ENCODE results near the gene EIF2B2.
A peak's percentile ranks its signal among the peaks of the same experiment; 100 is the strongest.

Gene EIF2B2

DNA sequence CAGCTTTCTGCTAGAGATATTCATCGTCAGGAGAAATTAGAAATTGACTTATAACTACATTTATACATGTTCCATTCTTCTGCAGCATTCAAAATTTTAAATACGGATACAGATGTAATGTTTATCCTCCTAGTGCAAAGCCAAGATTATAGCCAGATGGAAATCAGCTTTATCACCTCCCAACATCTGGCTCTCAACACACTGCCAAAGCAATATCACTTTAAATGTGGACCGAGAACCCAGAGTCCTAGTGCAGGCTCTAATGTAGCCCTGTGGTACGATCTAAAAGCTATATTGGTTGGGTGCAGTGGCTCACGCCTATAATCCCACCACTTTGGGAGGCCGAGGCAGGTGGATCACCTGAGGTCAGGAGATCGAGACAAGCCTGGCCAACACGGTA is 42.0 kb downstream of the EIF2B2 start:
- DNase-seq (ENCODE audit: low read depth), result no peak

DNA sequence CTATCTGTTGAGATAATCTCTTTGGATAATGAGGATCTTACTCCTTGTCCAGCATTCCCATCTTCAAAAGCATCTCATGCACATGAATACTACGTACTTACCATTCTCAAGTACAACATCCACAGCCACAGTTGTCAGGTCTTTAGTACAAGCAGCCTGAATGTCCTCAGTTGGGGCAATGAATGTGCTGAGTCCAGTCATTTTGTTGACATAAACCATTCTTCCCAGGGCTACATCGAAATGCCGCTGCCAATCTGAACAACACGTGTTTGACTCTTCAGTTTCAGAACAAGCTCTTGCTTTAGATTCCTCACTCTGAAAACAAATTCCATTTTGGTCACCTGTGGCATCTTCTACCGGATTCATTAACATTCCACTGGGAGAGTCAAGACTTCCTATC is 43.6 kb downstream of the EIF2B2 start:
- DNase-seq (ENCODE audit: low read depth), result no peak

DNA sequence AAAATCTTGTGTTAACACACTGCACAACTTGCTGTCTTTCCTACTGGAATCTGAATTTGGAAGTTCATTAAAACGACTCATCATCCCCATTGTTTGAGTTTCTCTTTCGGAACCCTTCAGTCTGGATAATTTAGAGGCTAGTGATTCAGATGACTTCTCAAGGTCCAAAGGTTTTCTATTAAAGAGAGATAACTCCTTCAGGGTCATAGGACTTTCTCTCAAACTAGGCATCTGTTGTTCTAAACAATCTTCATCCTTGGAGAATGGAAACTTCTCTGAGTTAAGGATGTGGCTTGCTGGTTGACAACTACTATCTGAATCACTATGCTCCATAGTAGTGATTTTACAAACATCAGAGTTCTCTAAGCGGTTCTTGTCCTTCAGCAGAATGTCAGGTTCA is 44.2 kb downstream of the EIF2B2 start:
- peak; percentile 40 for DNase-seq (ENCODE audit: low read depth)

DNA sequence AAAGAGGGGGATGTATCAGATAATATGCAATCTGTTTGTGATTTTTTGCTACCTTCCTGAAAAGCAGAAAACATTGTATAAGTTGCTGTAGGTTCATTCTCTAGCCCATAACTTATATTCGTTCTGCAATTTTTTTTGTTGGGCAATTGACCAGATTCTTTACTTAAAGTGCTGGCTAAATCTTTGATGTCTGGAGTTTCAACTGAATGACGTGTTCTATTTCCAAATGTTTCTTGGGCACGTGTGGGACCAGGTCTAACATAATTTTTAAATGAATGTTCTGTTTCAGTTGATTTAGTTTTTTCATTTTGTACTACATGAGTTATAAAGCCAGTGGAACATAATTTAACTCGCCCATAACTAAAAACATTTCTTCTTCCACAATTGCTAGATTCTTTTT is 44.8 kb downstream of the EIF2B2 start:
- no peak for DNase-seq (ENCODE audit: low read depth)

DNA sequence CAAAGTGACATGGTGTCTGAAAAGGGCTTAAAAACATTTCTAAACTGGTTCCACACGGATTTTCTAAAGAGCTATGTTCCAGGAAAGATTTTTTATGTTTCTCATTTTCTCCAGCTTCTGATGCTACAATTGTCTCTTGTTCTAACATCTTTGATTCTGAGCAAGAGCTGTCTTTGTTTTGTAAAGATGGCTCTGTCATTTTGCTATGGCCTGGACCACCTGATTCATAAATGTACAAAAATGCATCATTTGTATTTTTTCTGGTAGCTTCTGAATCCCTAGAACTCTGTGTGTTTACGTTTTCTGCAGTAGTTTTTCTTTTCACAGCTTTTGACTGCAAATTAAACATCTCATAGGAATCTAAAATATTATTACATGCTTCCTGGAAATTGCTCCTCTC is 45.4 kb downstream of the EIF2B2 start:
- DNase-seq (ENCODE audit: low read depth), result no peak

DNA sequence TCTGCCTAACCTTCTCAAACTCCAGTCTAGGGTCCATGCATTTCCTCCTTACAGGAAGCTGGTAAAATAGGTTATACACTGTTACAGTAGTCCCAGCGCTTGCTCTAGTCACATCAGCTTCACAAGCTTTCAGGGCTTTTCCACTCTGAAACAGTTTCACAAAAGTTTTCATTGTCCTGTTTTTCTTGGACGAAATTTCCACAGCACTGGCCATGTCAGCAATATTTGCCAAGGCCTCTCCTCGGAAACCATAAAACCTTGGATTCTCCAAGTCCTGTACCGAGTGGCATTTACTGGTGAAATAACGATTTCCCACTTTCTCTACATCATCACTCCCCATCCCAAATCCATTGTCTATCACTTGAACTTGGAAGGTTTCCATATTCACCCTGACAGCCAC is 46.4 kb downstream of the EIF2B2 start:
- DNase-seq (ENCODE audit: low read depth), result peak; percentile 65

DNA sequence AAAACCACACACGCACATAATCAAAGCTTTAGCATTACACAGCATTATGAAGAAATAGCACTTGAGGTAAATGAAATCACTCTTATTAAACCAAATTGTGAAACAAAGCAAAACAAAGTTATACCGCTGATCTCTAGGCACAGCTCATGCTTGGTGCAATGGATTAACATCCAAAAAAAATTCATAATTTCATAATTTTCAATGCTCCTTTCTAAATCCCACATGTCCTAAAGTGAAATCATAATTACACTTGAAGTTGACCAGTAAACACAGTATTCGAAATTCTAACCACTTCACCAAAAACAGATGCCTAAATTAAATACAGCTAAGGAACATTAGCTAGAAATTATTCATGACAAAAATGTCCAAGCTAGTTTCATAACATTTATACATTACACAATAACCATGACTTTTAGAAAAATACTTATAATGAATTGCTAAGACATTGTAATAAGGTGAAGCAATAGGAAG is 47.0 kb downstream of the EIF2B2 start:
- DNase-seq (ENCODE audit: low read depth), result peak; percentile 72

DNA sequence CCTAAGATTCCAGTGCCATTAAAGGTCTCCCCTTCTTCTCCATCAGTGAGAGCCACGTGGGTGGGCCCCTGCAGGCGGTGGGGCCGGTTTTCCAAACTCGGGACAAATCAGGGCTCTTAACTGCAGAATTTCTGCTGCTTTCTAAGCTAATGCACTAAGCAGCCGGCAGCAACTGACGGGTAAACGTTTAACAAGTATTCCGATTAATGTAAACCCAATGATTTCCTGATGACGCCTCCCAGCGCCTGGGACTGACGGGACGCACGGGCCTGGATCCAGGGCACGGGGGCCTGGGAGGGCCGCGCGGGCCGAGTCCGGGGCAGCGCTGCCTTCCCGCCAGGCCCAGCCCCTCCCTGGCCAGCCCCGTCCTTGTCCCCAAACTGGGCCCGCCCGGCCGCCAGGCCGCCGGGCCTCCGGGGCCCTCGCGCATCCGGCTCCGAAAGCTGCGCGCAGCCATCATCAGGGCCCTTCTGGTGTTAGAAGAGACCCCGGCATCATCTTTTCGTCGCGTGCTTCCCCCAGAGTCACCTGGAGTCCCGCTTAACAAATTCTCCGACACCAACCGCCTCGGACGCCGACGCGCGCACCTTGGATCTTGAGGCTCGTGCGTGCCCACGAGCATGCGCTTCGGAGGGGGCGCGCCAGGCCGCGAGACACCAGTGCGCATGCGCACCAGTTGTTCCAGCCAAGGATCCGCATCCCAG is 48.3 kb downstream of the EIF2B2 start, which contains the start of gene MLH3:
MLH3 (minus strand) TSS at position 616 of the 704 bp plus-strand sequence. CDS start 1,812 bp downstream, outside the sequence.
- peak; percentile 48 for DNase-seq (ENCODE audit: low read depth)

DNA sequence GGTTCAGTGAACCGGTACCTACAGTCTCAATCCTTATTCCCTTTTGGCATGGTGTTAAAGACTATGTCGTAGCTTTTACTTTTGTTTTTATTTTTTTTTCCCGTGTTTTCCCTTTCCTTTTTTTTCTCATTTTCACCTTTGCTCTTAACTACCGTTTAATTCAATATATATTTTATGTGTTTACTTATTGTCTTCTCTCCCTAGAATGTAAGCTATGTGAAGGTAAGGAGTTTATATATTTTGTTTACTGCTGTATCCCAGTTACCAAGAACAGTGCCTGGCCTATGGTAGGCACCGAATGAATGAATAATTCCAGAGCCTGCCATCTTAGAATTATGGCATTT is 48.8 kb downstream of the EIF2B2 start:
- no peak for DNase-seq (ENCODE audit: low read depth)

DNA sequence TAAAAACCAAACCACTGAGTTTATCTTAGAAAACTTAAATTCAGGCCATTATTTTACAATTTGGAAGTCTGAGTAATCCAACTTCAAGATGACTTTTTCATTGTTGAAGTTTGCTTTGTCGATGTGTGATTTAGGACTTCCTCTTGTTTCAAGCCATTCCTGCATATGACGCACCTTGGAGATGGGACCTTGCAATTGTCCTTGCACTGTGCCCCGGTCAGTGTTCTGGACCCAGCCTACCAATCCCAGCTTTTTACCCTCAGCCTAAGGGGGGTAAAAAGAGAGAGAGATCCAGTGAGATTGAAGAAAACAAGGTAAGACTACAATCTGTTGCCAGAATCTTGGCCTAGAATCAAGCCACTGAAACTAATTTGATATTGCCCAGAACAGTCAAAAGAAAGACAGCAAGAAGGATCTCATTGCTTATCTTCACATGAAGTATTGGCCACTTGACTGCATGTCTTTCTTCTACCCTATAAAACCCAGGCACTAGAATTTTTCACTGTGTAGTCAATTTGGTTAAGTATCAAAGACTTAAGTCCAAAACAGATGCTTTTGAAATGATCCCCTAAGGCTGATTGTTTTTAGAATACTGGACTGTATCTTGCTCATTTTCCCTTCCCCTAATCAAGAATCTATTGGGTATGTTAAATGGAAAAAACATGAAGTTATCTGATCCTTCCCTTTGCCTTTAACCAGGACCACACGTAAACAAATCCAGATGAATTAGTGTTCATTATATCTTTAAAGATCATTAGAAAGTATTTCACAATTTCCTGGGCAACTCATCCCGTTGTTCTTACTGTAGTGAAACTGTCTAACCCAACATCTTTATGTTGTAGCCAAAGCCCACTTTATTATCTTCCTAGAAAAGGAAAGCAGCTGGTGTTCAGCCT is 50.9 kb downstream of the EIF2B2 start:
- DNase-seq (ENCODE audit: low read depth), result no peak

DNA sequence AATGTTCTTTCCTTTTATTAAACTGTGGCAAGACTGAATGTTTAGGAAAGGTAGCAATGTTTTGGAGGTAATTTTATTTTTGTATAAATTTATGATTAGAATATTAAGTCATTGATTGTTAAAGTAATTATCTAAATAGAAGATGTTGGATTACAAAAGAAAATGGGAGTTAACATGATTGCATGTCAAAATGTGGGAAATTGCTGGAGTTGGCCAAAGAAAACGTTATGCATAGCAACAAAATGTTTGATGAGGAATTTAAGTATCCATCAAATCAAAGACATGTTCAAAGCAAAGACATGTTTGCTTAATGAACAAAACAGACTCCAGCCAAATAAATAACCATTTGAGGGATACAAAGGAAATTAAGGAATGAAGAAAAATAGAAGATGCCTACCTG is 51.7 kb downstream of the EIF2B2 start:
- DNase-seq (ENCODE audit: low read depth), result no peak

DNA sequence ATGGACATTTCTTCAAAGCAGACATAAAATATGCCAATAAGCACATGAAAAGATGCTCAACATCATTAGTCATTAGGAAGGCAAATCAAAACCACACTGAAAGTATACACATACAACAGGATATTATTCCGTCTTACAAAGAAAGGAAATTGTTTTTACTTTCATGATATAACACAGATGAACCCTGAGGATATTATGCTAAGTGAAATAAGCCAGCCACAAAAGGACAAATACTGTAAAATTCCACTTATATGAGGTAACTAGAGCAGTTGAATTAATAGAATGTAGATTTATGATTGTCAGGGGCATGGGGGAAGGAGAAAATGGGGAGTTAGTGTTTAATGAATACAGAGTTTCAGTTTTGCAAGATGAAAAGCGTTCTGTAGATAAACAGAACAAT is 56.9 kb downstream of the EIF2B2 start:
- DNase-seq (ENCODE audit: low read depth), result no peak

DNA sequence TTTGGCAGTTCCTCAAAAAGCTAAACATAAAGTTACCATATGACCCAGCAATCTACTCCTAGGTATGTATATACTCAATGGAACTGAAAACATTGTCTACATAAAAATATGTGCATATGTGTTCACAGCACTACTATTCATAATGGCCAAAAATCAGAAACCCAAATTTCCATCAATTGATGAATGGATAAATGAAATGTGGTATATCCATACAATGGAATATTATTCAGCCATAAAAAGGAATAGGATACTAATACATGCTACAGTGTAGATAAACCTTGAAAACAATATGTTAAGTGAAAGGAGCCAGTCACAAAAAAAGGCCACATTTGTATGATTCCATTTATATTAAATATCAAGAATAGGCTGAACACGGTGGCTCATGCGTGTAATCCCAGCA is 57.7 kb downstream of the EIF2B2 start:
- no peak for DNase-seq (ENCODE audit: low read depth)
